Activated CD8-positive, alpha-beta memory T cell treated with anti-CD3 and anti-CD28 coated beads, Interleukin-2, amount 50 U/mL, for 24 hours (primary cell): ENCODE measurements around the gene FBXO30.

Experiments used
- DNase-seq: peaks from one replicate; pipeline ENCODE4 v3.0.0-alpha.2; 2020; ENCODE audit errors: extremely low read depth

FBXO30 gene

DNA sequence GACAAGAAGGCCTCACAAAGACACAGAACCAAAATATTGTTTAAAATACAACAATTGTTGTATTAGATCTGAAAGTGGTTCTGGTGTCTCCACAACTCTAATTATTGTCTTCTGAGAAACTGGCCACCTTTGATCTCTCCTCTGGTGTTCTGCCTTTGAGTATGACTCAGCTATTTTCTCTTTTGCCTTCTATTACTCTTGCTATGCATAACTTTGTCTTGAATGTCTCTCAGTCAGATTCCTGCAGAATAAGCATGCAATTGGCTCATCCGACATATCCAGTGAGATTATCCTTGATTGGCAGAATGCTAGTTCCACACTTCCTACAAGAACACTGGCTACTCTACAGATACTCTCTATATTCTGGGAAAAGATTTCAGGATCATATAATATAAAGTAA lies 65.0 kb downstream of the FBXO30 start:
- no peak for DNase-seq

DNA sequence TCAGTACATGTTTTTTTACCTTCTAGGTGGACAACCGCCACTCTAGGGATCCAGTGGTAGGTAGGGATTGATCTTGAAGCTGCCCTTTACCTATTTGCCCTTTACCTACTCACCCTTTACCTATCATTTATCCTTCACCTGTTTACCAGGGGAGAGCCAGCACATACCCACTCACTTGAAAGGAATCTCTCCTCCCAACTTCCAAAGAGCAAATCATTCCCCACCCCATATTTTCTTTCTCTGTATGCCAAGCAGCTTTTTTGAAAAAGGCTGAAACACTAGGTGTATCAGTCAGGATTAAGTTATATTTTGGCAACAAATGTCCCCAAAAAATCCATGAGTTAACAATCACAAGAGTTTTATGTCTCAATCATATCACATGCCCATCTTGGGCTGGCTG lies 68.7 kb downstream of the FBXO30 start:
- DNase-seq: no peak

DNA sequence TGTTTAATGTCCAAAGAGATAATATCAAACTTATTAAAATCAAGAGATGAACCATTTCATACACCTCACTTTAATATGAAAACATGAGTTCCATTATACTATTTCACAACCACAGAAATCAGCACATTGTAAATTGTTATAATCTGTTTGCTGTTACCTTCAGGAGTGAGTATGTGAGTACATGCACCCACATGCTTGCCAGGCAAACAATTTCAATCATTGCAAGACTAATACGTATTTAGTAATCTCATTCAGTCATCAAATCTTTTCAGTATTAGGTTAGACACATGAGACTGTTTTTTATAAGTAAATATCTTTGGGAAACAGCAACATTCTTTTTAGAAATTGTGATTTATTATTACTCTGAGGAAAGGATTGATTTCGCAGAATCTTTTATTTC lies 70.0 kb downstream of the FBXO30 start:
- no peak for DNase-seq
